Body of pancreas (tissue), 4 donors: ENCODE data around the gene CACNA1H.

Source experiments
- CTCF ChIP-seq, 7 experiments: fragments of 450-650 bp in 4 of 7; fragments of 200-600 bp in 3 of 7; sonication (generic) in 3 of 7; IDR thresholded peaks; one replicate each; pipeline ENCODE4 v1.5.1; 2016 to 2019; ENCODE audit warnings: antibody characterized with exemption in 7 of 7
- POLR2A ChIP-seq, 3 donors: fragments of 450-650 bp; IDR thresholded peaks; one replicate each; pipeline ENCODE4 v1.6.1; 2016; ENCODE audit warnings: antibody characterized with exemption in 3 of 3, mild to moderate bottlenecking in 2 of 3

- TF ChIP-seq CTCF (IDR thresholded peaks at IDR 0.05), result no peak
- TF ChIP-seq POLR2A (IDR thresholded peaks at IDR 0.05), result no peak
These were observed 7.4 kb upstream of the CACNA1H start for GRCh38 chr16:1145383-1146100.
